ENCODE results near the gene ETF1. TPM values are rescaled to one million over a fixed set of nuclear protein-coding genes. Genes with fewer than 3 reads are reported as not detected.
A peak's percentile ranks its signal among the peaks of the same experiment; 100 is the strongest.

The ETF1 gene
- total RNA-seq (2013) = 80.3 TPM
- 10 to 100 TPM; 34.8 to 71.4 (median 61.6) TPM for polyA plus RNA-seq
- polyA minus RNA-seq = 34.8 and 43.9 TPM in 2 replicates
- 257 to 555 (median 500) reads per million in 11 experiments for total RNA-seq

DNA sequence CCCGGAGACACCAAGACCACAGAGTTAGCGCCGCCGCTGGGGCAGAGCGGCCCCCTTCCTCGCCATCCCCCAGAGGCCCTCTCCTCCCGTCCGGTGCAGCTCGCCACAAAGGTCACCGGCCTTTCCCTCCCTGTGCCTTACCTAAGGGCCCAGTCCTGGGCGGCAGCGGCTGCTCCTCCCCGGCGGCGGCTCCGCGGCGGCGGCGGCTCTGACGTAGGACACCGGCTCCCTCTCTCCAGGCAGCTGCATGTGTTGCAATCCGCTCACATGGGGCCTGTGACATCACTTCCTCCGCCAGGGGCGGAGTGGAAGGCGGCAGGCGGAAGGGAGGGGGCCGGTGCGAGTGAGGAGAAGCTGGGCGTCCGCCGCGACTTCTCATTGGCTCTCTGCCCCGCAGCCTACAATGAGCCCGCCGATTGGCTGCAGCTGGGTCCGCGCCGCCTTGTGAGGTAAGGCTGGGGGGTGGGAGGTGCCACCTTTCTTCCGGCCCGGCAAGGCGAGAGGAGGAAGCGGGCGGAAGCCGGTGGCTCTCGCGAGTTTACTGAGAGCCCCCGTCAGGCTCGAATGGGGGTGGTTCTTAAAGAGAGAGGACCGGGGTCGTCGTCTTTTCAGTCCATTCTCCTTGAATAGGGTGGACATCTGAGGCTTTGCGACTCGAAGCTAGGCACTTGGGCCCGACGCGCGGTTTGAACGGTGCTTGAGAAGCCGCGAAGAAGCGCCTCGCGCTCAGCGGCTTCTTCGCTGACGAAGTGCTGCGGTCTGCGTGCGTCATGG, at the start of gene ETF1:
Gene ETF1, minus strand, starts transcription at position 281 of the 774 bp plus-strand sequence. CDS start 318 bp downstream, outside the sequence.
- Histone ChIP-seq H3K36me3 (replicated peaks in 1 of 2; ENCODE audit: control insufficient read depth in 1 of 2, insufficient read depth in 2 of 2, low read length in 2 of 2) (peaks cover 0 to 6% of the 10 kb centered on the region in 2 donors), H4K20me1 (ENCODE audit: insufficient read depth, low read length) (peaks cover 50% of the 10 kb centered on the region), H3K79me2 (ENCODE audit: insufficient read depth, low read length) (peaks cover 94% of the 10 kb centered on the region), H3K9me3 (replicated peaks in 1 of 2; ENCODE audit: control insufficient read depth in 1 of 2, insufficient read depth in 1 of 2, low read length in 2 of 2) (no peaks in the 10 kb centered on the region), H3K4me2 (replicated peaks; ENCODE audit: extremely low read depth, low read length, poor library complexity, severe bottlenecking) (peak within 1 kb of the TSS; percentile 93), H3K9ac (ENCODE audit: insufficient read depth, low read length, poor library complexity, severe bottlenecking) (peak within 1 kb of the TSS; percentile 98), H3K27me3 (ENCODE audit: control insufficient read depth in 2 of 2, insufficient read depth in 2 of 2, low read length in 2 of 2) (no peaks in the 10 kb centered on the region), H2AFZ (ENCODE audit: insufficient read depth, low read depth, low read length, poor library complexity, severe bottlenecking) (peak within 1 kb of the TSS; percentile 47), H3K27ac (ENCODE audit: low read depth in 1 of 2, low read length in 2 of 2) (peak within 1 kb of the TSS; percentile 96 to 100), H3K4me1 (ENCODE audit: control insufficient read depth in 1 of 2, insufficient read depth in 2 of 2, low read length in 2 of 2) (peaks cover 49 to 55% of the 10 kb centered on the region in 2 donors), H3K4me3 (replicated peaks in 1 of 3; ENCODE audit: low read depth in 2 of 3, low read length in 3 of 3) (peak within 1 kb of the TSS; percentile 82 to 99 (median 98))
- Mint-ChIP-seq H3K4me3 (peak within 1 kb of the TSS; percentile 98 to 100), H3K9me3 (peaks cover 0 to 2% (median 0%) of the 10 kb centered on the region in 7 donors), H3K4me1 (peaks cover 61% of the 10 kb centered on the region), H3K27me3 (ENCODE audit: low read depth in 3 of 3) (no peaks in the 10 kb centered on the region), H3K36me3 (peaks cover 8 to 15% of the 10 kb centered on the region in 2 donors), H3K27ac (peak within 1 kb of the TSS; percentile 99 to 100 (median 100))
- TF ChIP-seq, protein P1, sequence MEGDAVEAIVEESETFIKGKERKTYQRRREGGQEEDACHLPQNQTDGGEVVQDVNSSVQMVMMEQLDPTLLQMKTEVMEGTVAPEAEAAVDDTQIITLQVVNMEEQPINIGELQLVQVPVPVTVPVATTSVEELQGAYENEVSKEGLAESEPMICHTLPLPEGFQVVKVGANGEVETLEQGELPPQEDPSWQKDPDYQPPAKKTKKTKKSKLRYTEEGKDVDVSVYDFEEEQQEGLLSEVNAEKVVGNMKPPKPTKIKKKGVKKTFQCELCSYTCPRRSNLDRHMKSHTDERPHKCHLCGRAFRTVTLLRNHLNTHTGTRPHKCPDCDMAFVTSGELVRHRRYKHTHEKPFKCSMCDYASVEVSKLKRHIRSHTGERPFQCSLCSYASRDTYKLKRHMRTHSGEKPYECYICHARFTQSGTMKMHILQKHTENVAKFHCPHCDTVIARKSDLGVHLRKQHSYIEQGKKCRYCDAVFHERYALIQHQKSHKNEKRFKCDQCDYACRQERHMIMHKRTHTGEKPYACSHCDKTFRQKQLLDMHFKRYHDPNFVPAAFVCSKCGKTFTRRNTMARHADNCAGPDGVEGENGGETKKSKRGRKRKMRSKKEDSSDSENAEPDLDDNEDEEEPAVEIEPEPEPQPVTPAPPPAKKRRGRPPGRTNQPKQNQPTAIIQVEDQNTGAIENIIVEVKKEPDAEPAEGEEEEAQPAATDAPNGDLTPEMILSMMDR (IDR thresholded peaks at IDR 0.05) = no peak
- intact Hi-C loops (cut with micrococcal nuclease) = loop anchor here (2.0 to 10.0 kb wide), 5 partner anchors 32 to 368 kb away; partner anchors contain the start of genes EGR1 (in 2 of the 2), HSPA9 (in 2 of the 2), BRD8 (in 1 of the 2) and KDM3B (in 1 of the 2)
- under 1% methylated on average over 62 of the region's 70 CpGs for WGBS (ENCODE audit: insufficient coverage)
- DNase-seq = peak; percentile 100

DNA sequence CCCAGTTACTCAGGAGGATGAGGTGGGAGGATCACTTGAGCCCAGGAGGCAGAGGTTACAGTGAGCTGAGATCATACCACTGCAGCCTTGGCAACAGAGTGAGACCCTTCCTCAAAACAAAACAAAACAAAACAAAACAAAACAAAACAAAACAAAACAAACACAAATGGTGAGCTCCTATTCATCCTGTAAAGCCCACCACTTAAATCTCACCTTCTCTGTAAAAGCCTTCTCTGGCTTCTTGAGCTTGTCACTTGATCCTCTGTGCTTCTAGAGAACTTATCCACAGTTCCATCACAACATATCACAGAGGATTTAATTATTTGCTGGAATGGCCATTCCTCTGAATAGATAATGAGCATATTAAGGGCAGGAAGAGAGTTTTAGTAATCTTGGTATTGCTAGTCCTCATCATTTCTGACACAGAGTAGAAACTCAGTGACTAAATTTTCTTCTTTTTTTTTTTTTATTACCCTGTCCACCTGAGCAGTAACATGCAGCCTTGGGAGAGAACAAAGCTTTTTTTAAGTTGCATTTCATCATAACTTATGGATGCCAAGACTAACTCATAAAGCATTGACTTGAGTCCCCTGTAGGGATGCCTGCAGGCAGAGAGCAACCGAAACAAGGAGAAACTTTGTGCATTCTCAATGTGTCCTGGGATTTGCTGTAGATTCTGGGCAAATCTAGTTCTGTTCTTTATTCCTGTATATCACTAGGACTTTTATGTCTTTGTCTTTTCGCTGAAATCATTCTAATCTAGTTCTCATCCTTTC, 45.2 kb upstream of the ETF1 start:
- no peaks in the 10 kb centered on the region for H4K20me1 ChIP-seq (ENCODE audit: insufficient read depth, low read length)
- Mint-ChIP-seq H3K27ac (no peak overlapping the region), H3K36me3 (no peaks in the 10 kb centered on the region), H3K9me3 (peaks cover 0 to 1% (median 0%) of the 10 kb centered on the region in 7 donors), H3K4me1 (no peaks in the 10 kb centered on the region), H3K4me3 (peak overlapping the region in 1 of 2 donors; percentile 2), H3K27me3 (ENCODE audit: low read depth in 3 of 3) (peaks cover 0 to 4% (median 0%) of the 10 kb centered on the region in 3 donors)
- no peak overlapping the region for H3K9ac ChIP-seq (ENCODE audit: insufficient read depth, low read length, poor library complexity, severe bottlenecking)
- H3K27ac ChIP-seq (ENCODE audit: low read depth in 1 of 2, low read length in 2 of 2) = no peak overlapping the region
- intact Hi-C loops (cut with micrococcal nuclease) = loop anchor here in 1 of 2 donors (10.0 kb wide), 1 partner anchor 47 kb away; no protein-coding TSS in a partner anchor
- no peaks in the 10 kb centered on the region for H3K27me3 ChIP-seq (ENCODE audit: control insufficient read depth in 2 of 2, insufficient read depth in 2 of 2, low read length in 2 of 2)
- no peaks in the 10 kb centered on the region for H3K79me2 ChIP-seq (ENCODE audit: insufficient read depth, low read length)
- H3K4me1 ChIP-seq (ENCODE audit: control insufficient read depth in 1 of 2, insufficient read depth in 2 of 2, low read length in 2 of 2) = no peaks in the 10 kb centered on the region
- TF ChIP-seq, protein P1 (IDR thresholded peaks at IDR 0.05) = no peak
- 100% methylated on average over 1 of the region's 2 CpGs for WGBS (ENCODE audit: insufficient coverage)
- no peak overlapping the region for H2AFZ ChIP-seq (ENCODE audit: insufficient read depth, low read depth, low read length, poor library complexity, severe bottlenecking)
- no peaks in the 10 kb centered on the region for H3K36me3 ChIP-seq (replicated peaks in 1 of 2; ENCODE audit: control insufficient read depth in 1 of 2, insufficient read depth in 2 of 2, low read length in 2 of 2)
- H3K4me2 ChIP-seq (replicated peaks; ENCODE audit: extremely low read depth, low read length, poor library complexity, severe bottlenecking) = no peak overlapping the region
- no peaks in the 10 kb centered on the region for H3K9me3 ChIP-seq (replicated peaks in 1 of 2; ENCODE audit: control insufficient read depth in 1 of 2, insufficient read depth in 1 of 2, low read length in 2 of 2)
- DNase-seq = no peak
- no peak overlapping the region for H3K4me3 ChIP-seq (replicated peaks in 1 of 3; ENCODE audit: low read depth in 2 of 3, low read length in 3 of 3)
